GM19395 (cell line): Measurements from ENCODE around the gene ESR2.

ENCODE experiments used
- ATAC-seq: cut with Tn5 transposase; IDR thresholded peaks from one replicate; pipeline ENCODE4 v1.9.1; 2021; ENCODE audit warnings: mild to moderate bottlenecking, moderate library complexity; ENCODE audit not compliant: unreplicated experiment

ESR2 gene

GRCh38 chr14:64095620-64096019 lies 198.6 kb downstream of the ESR2 start:
- no peak for ATAC-seq

GRCh38 chr14:64092940-64093339 lies 201.2 kb downstream of the ESR2 start:
- ATAC-seq = no peak

GRCh38 chr14:64092338-64092737 lies 201.8 kb downstream of the ESR2 start:
- ATAC-seq = no peak

- no peak for ATAC-seq
Observed at GRCh38 chr14:64091217-64091616, 203.0 kb downstream of the ESR2 start.

GRCh38 chr14:64089920-64090319 lies 204.3 kb downstream of the ESR2 start:
- no peak for ATAC-seq

GRCh38 chr14:64088647-64088964 lies 205.6 kb downstream of the ESR2 start:
- ATAC-seq = no peak

- no peak for ATAC-seq
Observed at GRCh38 chr14:64082837-64083236, 211.3 kb downstream of the ESR2 start.

GRCh38 chr14:64081174-64081746 lies 212.9 kb downstream of the ESR2 start:
- no peak for ATAC-seq

GRCh38 chr14:64080452-64080851 lies 213.7 kb downstream of the ESR2 start:
- no peak for ATAC-seq

GRCh38 chr14:64075613-64076005 lies 218.6 kb downstream of the ESR2 start:
- ATAC-seq = no peak

GRCh38 chr14:64074961-64075612 lies 219.1 kb downstream of the ESR2 start:
- ATAC-seq = no peak

- ATAC-seq = no peak
Observed at GRCh38 chr14:64069634-64070359, 224.4 kb downstream of the ESR2 start.

GRCh38 chr14:64064447-64064846 lies 229.7 kb downstream of the ESR2 start:
- no peak for ATAC-seq

- no peak for ATAC-seq
Observed at GRCh38 chr14:64062381-64063115, 231.6 kb downstream of the ESR2 start.

GRCh38 chr14:64061706-64062105 lies 232.5 kb downstream of the ESR2 start:
- ATAC-seq = no peak

GRCh38 chr14:64061115-64061514 lies 233.1 kb downstream of the ESR2 start:
- ATAC-seq = no peak

- ATAC-seq = no peak
Observed at GRCh38 chr14:64060648-64061096, 233.5 kb downstream of the ESR2 start.

GRCh38 chr14:64060199-64060545 lies 234.0 kb downstream of the ESR2 start:
- no peak for ATAC-seq

- no peak for ATAC-seq
Observed at GRCh38 chr14:64059454-64060198, 234.5 kb downstream of the ESR2 start.

GRCh38 chr14:64053694-64054669 lies 240.2 kb downstream of the ESR2 start:
- no peak for ATAC-seq
